K562 (cell line): ENCODE measurements around the gene CAPZA1. TPM values are rescaled to one million over a fixed set of nuclear protein-coding genes. Genes with fewer than 3 reads are reported as not detected.

Experiments
- ATAC-seq: fragments of 200-7000 bp; cut with Tn5 transposase; 3 replicates; pipeline ENCODE4 v1.9.1; 2020; ENCODE audit warnings: moderate library complexity
- BruUV-seq: library from RNA; stranded (reverse); fragments of 400-500 nt; replicated peaks from 2 replicates; lab custom pipeline; 2021; lab: Mats Ljungman, UMichigan
- CTCF ChIA-PET: fragments of 300-600 bp; formaldehyde crosslinking; extraction: SDS; loops from one replicate; lab custom pipeline; 2021; ENCODE audit warnings: low intra/inter-chr PET ratio; lab: Yijun Ruan, JAX
- POLR2A ChIA-PET: fragments of 300-600, 350-650 bp; sonication (Branson Sonifier 250); formaldehyde crosslinking; extraction: SDS; loops from one replicate; lab custom pipeline; 2021; ENCODE audit warnings: antibody characterized with exemption, inconsistent platforms; lab: Yijun Ruan, JAX
- DNase-seq, 4 experiments: peaks; one replicate each; pipeline versions ENCODE4 v3.0.0 to v3.0.0-alpha.2; 2011 to 2018; ENCODE audit warnings: low spot score in 3 of 4, mixed read lengths in 3 of 4; ENCODE audit errors: extremely low read depth in 1 of 4
- FAIRE-seq: peaks from 2 replicates; lab custom pipeline; 2011; peaks lifted over from hg19 to GRCh38; lab: Jason Lieb, UNC
- H2AFZ ChIP-seq: 2 replicates; pipeline ENCODE4 v1.6.0; 2011; ENCODE audit warnings: low read depth, low read length, control low read depth, inconsistent platforms
- H3K27ac ChIP-seq: fragments of 200-600 bp; 3 replicates; pipeline ENCODE4 v1.8.0; 2011; ENCODE audit warnings: low read depth, mild to moderate bottlenecking, control low read depth, inconsistent platforms, low read length, moderate library complexity, mixed read lengths; ENCODE audit errors: extremely low read depth
- H3K27me3 ChIP-seq, 2 experiments: fragments of 300-600 bp in 1 of 2; 2 replicates in 1 of 2; 3 replicates in 1 of 2; pipeline versions ENCODE4 v1.6.0 to v1.8.0; 2011; ENCODE audit warnings: inconsistent platforms in 2 of 2, low read length in 2 of 2, mild to moderate bottlenecking in 1 of 2, mixed read lengths in 1 of 2, moderate library complexity in 1 of 2; ENCODE audit not compliant: control insufficient read depth in 2 of 2, insufficient read depth in 2 of 2
- H3K36me3 ChIP-seq: fragments of 300-600 bp; 3 replicates; pipeline ENCODE4 v1.8.0; 2011; ENCODE audit warnings: mild to moderate bottlenecking, low read length, inconsistent platforms; ENCODE audit not compliant: control insufficient read depth, insufficient read depth
- H3K4me1 ChIP-seq, 2 experiments: fragments of 200-600 bp in 1 of 2; replicated peaks in 1 of 2; 2 replicates in 1 of 2; 3 replicates in 1 of 2; pipeline versions ENCODE4 v1.5.1 to v1.8.0; 2011; ENCODE audit warnings: inconsistent platforms in 2 of 2, low read length in 2 of 2, mild to moderate bottlenecking in 1 of 2, mixed read lengths in 1 of 2, moderate library complexity in 1 of 2; ENCODE audit not compliant: control insufficient read depth in 2 of 2, insufficient read depth in 2 of 2
- H3K4me2 ChIP-seq: 2 replicates; pipeline ENCODE4 v1.6.1; 2011; ENCODE audit warnings: low read length, control low read depth, inconsistent platforms, mixed read lengths; ENCODE audit not compliant: insufficient read depth
- H3K4me3 ChIP-seq: fragments of 200-600 bp; sonication (generic), shearing (Covaris generic); 2 replicates; pipeline ENCODE4 v1.5.1; 2016; ENCODE audit warnings: control low read depth, inconsistent platforms
- H3K79me2 ChIP-seq: fragments of 200-600 bp; 3 replicates; pipeline ENCODE4 v1.8.0; 2011; ENCODE audit warnings: low read length, inconsistent platforms; ENCODE audit not compliant: control insufficient read depth, insufficient read depth
- H3K9ac ChIP-seq, 2 experiments: 2 replicates each; pipeline versions ENCODE4 v1.6.0 to v1.6.1; 2011; ENCODE audit warnings: low read depth in 2 of 2, low read length in 2 of 2, control low read depth in 1 of 2, inconsistent platforms in 1 of 2, mild to moderate bottlenecking in 1 of 2, mixed read lengths in 1 of 2; ENCODE audit not compliant: insufficient read depth in 1 of 2
- H3K9me1 ChIP-seq: one replicate; pipeline ENCODE4 v1.6.0; 2011; ENCODE audit warnings: inconsistent platforms, mild to moderate bottlenecking, low read length, moderate library complexity; ENCODE audit not compliant: control insufficient read depth, insufficient read depth
- H3K9me3 ChIP-seq: replicated peaks from 2 replicates; pipeline ENCODE4 v1.5.1; 2011; ENCODE audit warnings: low read depth, low read length, inconsistent platforms; ENCODE audit not compliant: control insufficient read depth, insufficient read depth
- H4K20me1 ChIP-seq: replicated peaks from 2 replicates; pipeline ENCODE4 v1.6.1; 2011; ENCODE audit warnings: low read length, inconsistent platforms, mixed read lengths; ENCODE audit not compliant: control insufficient read depth, insufficient read depth
- BMI1 ChIP-seq: fragments of 150-350 bp; IDR thresholded peaks from 2 replicates; pipeline ENCODE4 v1.6.1; 2014; ENCODE audit warnings: low read length
- CREB1 ChIP-seq, 2 experiments: sonication (generic) in 1 of 2; formaldehyde crosslinking in 1 of 2; IDR thresholded peaks; 2 replicates each; pipeline versions ENCODE4 v1.6.1 to v1.8.0; 2012 to 2022; ENCODE audit warnings: inconsistent platforms in 1 of 2, mild to moderate bottlenecking in 1 of 2, missing genetic modification reagents in 1 of 2, moderate library complexity in 1 of 2
- EGR1 ChIP-seq: fragments of 450-650 bp; conservative IDR thresholded peaks from 2 replicates; pipeline ENCODE4 v1.6.1; 2017; ENCODE audit warnings: mild to moderate bottlenecking
- HDAC1 ChIP-seq, 2 experiments: fragments of 450-650 bp; IDR thresholded peaks; 2 replicates each; pipeline ENCODE4 v1.6.1; 2016 to 2017; ENCODE audit warnings: inconsistent platforms in 1 of 2, mild to moderate bottlenecking in 1 of 2, moderate library complexity in 1 of 2
- MBD2 ChIP-seq: sonication (generic); IDR thresholded peaks from 2 replicates; pipeline ENCODE4 v1.6.1; 2016; ENCODE audit warnings: low read depth, borderline replicate concordance
- POLR2A ChIP-seq: fragments of 450-650 bp; conservative IDR thresholded peaks from 2 replicates; pipeline ENCODE4 v1.6.1; 2016
- RBM14 ChIP-seq: fragments of 200-400 bp; formaldehyde crosslinking; IDR thresholded peaks from 2 replicates; pipeline ENCODE4 v1.6.1; 2018; ENCODE audit warnings: low read depth, mild to moderate bottlenecking, low read length, moderate library complexity, borderline replicate concordance; ENCODE audit not compliant: insufficient read depth
- SMARCE1 ChIP-seq: fragments of 450-650 bp; IDR thresholded peaks from 2 replicates; pipeline ENCODE4 v1.7.1; 2016; ENCODE audit warnings: mild to moderate bottlenecking
- ZC3H11A ChIP-seq: IDR thresholded peaks from 2 replicates; pipeline ENCODE4 v1.6.1; 2012; ENCODE audit warnings: low read depth, low read length, improper control_type of control experiment
- ZC3H8 ChIP-seq: fragments of 450-650 bp; IDR thresholded peaks from 2 replicates; pipeline ENCODE4 v1.6.1; 2017
- ZNF551 ChIP-seq: fragments of 250-450 bp; sonication (Bioruptor Pico); IDR thresholded peaks from 2 replicates; pipeline ENCODE4 v1.5.0; 2021; ENCODE audit warnings: mild to moderate bottlenecking, moderate library complexity
- WGBS: fragments of 100-300 bp; shearing (Covaris generic); methylation state at CpG from one replicate; pipeline ENCODE4 v1.1.6; 2016; ENCODE audit warnings: low coverage, mixed read lengths; ENCODE audit not compliant: insufficient coverage; ENCODE audit errors: missing lambda C conversion rate; 5-methylcytosine and 5-hydroxymethylcytosine counted together
- in situ Hi-C: fragments of 300-500 bp; cut with MboI; formaldehyde crosslinking; loops from 4 replicates; pipeline ENCODE4 v1.15.0; 2018; ENCODE audit warnings: inconsistent platforms, mixed read lengths
- intact Hi-C: fragments of 100-400 bp; cut with micrococcal nuclease; formaldehyde crosslinking; loops from 2 replicates; pipeline ENCODE4 v1.14.2; 2022
- polyA plus RNA-seq, 8 experiments: library from polyadenylated mRNA; depleted of rRNA in 4 of 8; stranded (reverse) in 5 of 8; unstranded in 3 of 8; fragments of >200 nt; fragmentation: Nextera tagmentation in 2 of 8; fragmentation: Illumina TruSeq in 1 of 8; extraction: Ambion mirVana in 2 of 8; extraction: Trizol in 1 of 8; gene quantifications; 2 replicates each; pipeline versions ENCODE4 v1.2.1 to v1.2.3, GENCODE V29; 2011 to 2014; ENCODE audit warnings: inconsistent platforms in 1 of 8, missing spikeins in 1 of 8
- total RNA-seq, 7 experiments: library from RNA; depleted of rRNA in 6 of 7; stranded (reverse); fragments of >200 nt in 6 of 7; fragmentation: Illumina TruSeq in 2 of 7; extraction: Trizol in 2 of 7; gene quantifications; 2 replicates each; pipeline versions ENCODE4 v1.2.1 to v1.2.3, GENCODE V29; 2011 to 2021; ENCODE audit warnings: low replicate concordance in 1 of 7
- TF ChIP-seq, protein P1 (sequence below): fragments of 150-350 bp; conservative IDR thresholded peaks from 2 replicates; pipeline ENCODE4 v1.6.1; 2014; ENCODE audit warnings: low read length
- TF ChIP-seq, protein P2 (sequence below): sonication (generic); formaldehyde crosslinking; IDR thresholded peaks from 2 replicates; pipeline ENCODE4 v1.8.0; 2022; ENCODE audit warnings: missing genetic modification reagents, mild to moderate bottlenecking, moderate library complexity, borderline replicate concordance
- TF ChIP-seq, protein P3 (sequence below): fragments of 450-650 bp; IDR thresholded peaks from 2 replicates; pipeline ENCODE4 v1.7.0; 2016; ENCODE audit warnings: borderline replicate concordance
- TF ChIP-seq, protein P4 (sequence below): sonication (generic); formaldehyde crosslinking; IDR thresholded peaks from 2 replicates; pipeline ENCODE4 v1.9.0; 2022; ENCODE audit warnings: mild to moderate bottlenecking, missing genetic modification reagents

Gene CAPZA1
- total and polyA plus RNA-seq, 9 of the 15 experiments (the other 6 are each of a cell fraction or from before 2014, with no cell fraction given), result 237 to 1,020 (median 306) TPM

DNA sequence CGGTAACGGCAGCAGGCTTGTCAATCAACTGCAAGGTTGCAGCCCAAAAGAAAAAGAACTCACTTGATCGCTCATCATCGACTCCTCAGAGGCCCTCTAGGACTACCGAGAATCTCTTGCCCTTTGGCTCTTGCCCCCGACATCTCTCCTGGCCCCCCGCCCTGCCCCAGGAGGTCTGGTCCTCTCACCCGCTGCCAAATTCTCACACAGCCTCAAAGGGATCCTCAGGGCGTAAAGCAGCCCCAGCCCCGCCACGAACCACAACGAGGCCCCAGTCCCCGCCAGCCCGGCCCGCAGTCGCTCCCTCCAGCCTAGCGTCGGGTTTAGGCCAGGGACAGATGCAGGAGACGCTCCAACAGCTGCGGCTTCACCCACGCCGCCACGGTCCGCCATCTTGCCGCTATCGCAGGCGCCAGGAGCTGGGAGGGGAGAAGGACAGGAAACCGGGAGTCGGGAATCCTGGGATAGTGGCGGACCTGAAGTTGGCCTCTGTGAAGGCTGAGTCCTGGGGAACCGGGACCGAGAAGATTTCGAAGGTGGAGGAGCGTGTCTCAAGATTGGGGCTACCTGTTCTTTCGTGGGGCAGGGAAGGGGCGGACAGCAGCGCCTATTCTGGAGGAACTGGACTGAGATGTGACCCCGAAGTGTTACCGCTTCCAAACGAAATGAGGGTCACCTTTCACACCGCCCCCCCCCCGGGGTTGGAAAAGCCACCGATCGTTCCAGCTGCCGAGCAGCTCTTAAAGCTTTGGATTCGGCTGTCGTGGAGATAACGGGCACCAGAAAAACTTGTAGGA is 713 bp upstream of the CAPZA1 start, which contains the start of gene ST7L:
Gene ST7L, minus strand, starts transcription at position 421 of the 797 bp plus-strand sequence. Its CDS starts 28 bp downstream, at position 393.
- Histone ChIP-seq H3K9me1 (no peaks in the 10 kb centered on the region), H2AFZ (peak within 1 kb of the TSS; percentile 82), H3K4me1 (peaks cover 4 to 11% of the 10 kb centered on the region in 2 experiments; a peak in 3 of 5 replicates), H3K79me2 (peaks cover 71% of the 10 kb centered on the region), H3K36me3 (peaks cover 33% of the 10 kb centered on the region), H3K27me3 (no peaks in the 10 kb centered on the region), H3K9me3 (no peaks in the 10 kb centered on the region), H3K27ac (peak within 1 kb of the TSS; percentile 99), H3K4me3 (peak within 1 kb of the TSS; percentile 79), H3K9ac (peak within 1 kb of the TSS; percentile 94 to 99), H3K4me2 (peak within 1 kb of the TSS; percentile 97), H4K20me1 (peaks cover 8% of the 10 kb centered on the region; the same call in 1 of the 2 replicates)
- no peak for FAIRE-seq
- ATAC-seq, result peak; percentile 51
- peak; percentile 66 to 81 (median 78) for DNase-seq
- intact Hi-C loops (loop anchor here (1.0 to 5.0 kb wide), 2 partner anchors 86 to 157 kb away; no protein-coding TSS in a partner anchor), in situ Hi-C loops (loop anchor here (5.0 kb wide), 3 partner anchors 88 to 227 kb away; partner anchors contain the start of gene RHOC)
- ChIA-PET CTCF (no interaction called here), POLR2A (interaction anchor here (0.6 to 2.9 kb wide), 18 partner anchors 10 to 429 kb away, joined by 3 to 24 read pairs (median 4); no protein-coding TSS in a partner anchor)
- WGBS, result under 1% methylated on average over 44 of the region's 48 CpGs
- BruUV-seq, result no TSS peak
- TF ChIP-seq ZNF551 (CRISPR knock-in tag) (no peak), CREB1 (IDR thresholded peaks at IDR 0.05) (no peak), CREB1 (CRISPR knock-in tag; IDR thresholded peaks at IDR 0.05) (no peak), BMI1 (no peak), MBD2 (peak; percentile 50; the same call in 1 of the 2 replicates), RBM14 (0 out of 2 replicates have a peak, but pooled peaks have one; percentile 91), SMARCE1 (peak; percentile 41; the same call in 1 of the 2 replicates), POLR2A (peak; percentile 68), ZC3H11A (no peak), HDAC1 (IDR thresholded peaks at IDR 0.05) (peak in 1 of 2 experiments; percentile 71; a peak in 2 of 4 replicates), ZC3H8 (0 out of 2 replicates have a peak, but pooled peaks have one; percentile 36), EGR1 (peak; percentile 66)
- TF ChIP-seq, protein P1, sequence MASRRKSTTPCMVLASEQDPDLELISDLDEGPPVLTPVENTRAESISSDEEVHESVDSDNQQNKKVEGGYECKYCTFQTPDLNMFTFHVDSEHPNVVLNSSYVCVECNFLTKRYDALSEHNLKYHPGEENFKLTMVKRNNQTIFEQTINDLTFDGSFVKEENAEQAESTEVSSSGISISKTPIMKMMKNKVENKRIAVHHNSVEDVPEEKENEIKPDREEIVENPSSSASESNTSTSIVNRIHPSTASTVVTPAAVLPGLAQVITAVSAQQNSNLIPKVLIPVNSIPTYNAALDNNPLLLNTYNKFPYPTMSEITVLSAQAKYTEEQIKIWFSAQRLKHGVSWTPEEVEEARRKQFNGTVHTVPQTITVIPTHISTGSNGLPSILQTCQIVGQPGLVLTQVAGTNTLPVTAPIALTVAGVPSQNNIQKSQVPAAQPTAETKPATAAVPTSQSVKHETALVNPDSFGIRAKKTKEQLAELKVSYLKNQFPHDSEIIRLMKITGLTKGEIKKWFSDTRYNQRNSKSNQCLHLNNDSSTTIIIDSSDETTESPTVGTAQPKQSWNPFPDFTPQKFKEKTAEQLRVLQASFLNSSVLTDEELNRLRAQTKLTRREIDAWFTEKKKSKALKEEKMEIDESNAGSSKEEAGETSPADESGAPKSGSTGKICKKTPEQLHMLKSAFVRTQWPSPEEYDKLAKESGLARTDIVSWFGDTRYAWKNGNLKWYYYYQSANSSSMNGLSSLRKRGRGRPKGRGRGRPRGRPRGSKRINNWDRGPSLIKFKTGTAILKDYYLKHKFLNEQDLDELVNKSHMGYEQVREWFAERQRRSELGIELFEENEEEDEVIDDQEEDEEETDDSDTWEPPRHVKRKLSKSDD, result peak; percentile 73; the same call in 1 of the 2 replicates
- TF ChIP-seq, protein P2, sequence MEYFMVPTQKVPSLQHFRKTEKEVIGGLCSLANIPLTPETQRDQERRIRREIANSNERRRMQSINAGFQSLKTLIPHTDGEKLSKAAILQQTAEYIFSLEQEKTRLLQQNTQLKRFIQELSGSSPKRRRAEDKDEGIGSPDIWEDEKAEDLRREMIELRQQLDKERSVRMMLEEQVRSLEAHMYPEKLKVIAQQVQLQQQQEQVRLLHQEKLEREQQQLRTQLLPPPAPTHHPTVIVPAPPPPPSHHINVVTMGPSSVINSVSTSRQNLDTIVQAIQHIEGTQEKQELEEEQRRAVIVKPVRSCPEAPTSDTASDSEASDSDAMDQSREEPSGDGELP (CRISPR knock-in tag), result peak; percentile 92
- TF ChIP-seq, protein P3, sequence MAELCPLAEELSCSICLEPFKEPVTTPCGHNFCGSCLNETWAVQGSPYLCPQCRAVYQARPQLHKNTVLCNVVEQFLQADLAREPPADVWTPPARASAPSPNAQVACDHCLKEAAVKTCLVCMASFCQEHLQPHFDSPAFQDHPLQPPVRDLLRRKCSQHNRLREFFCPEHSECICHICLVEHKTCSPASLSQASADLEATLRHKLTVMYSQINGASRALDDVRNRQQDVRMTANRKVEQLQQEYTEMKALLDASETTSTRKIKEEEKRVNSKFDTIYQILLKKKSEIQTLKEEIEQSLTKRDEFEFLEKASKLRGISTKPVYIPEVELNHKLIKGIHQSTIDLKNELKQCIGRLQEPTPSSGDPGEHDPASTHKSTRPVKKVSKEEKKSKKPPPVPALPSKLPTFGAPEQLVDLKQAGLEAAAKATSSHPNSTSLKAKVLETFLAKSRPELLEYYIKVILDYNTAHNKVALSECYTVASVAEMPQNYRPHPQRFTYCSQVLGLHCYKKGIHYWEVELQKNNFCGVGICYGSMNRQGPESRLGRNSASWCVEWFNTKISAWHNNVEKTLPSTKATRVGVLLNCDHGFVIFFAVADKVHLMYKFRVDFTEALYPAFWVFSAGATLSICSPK, result peak; percentile 92; the same call in 1 of the 2 replicates
- TF ChIP-seq, protein P4, sequence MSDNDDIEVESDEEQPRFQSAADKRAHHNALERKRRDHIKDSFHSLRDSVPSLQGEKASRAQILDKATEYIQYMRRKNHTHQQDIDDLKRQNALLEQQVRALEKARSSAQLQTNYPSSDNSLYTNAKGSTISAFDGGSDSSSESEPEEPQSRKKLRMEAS (CRISPR knock-in tag), result 0 out of 2 replicates have a peak, but pooled peaks have one; percentile 42
